GM12874 (cell line): ENCODE measurements around the gene DACH2.

Source experiments
- CTCF ChIP-seq: IDR thresholded peaks from 2 replicates; pipeline ENCODE4 v1.5.1; 2011; ENCODE audit warnings: low read depth, mild to moderate bottlenecking, control low read depth, low read length, moderate library complexity; ENCODE audit not compliant: insufficient read depth

The DACH2 gene

GRCh38 chrX:86148024-86148511 is at the start of gene DACH2:
Gene DACH2, plus strand, starts transcription at chrX:86148451.
- TF ChIP-seq CTCF: no peak

- no peak for TF ChIP-seq CTCF
Measured at GRCh38 chrX:86102341-86102740, 45.9 kb upstream of the DACH2 start.

- TF ChIP-seq CTCF: no peak
Measured at GRCh38 chrX:86103061-86103460, 45.2 kb upstream of the DACH2 start.

GRCh38 chrX:86104526-86104925 is 43.7 kb upstream of the DACH2 start:
- no peak for TF ChIP-seq CTCF

GRCh38 chrX:86121916-86122315 is 26.3 kb upstream of the DACH2 start:
- no peak for TF ChIP-seq CTCF

GRCh38 chrX:86133761-86134160 is 14.5 kb upstream of the DACH2 start:
- no peak for TF ChIP-seq CTCF

- TF ChIP-seq CTCF: no peak
Measured at GRCh38 chrX:86137071-86137470, 11.2 kb upstream of the DACH2 start.

GRCh38 chrX:86141786-86142185 is 6.5 kb upstream of the DACH2 start:
- no peak for TF ChIP-seq CTCF
